Prostate gland (tissue), 2 donors: Measurements from ENCODE around the gene BMP2K. TPM values are rescaled to one million over a fixed set of nuclear protein-coding genes. Genes with fewer than 3 reads are reported as not detected.
A peak's percentile ranks its signal among the peaks of the same experiment; 100 is the strongest.

ENCODE experiments used
- DNase-seq: peaks from one replicate; pipeline ENCODE4 v3.0.0-alpha.2; 2019; ENCODE audit warnings: low spot score
- H3K27ac ChIP-seq, 2 donors: fragments of 200-600 bp; sonication (generic); 2 replicates each; pipeline ENCODE4 v1.5.1; 2017 to 2019
- H3K27me3 ChIP-seq: fragments of 200-600 bp; sonication (generic); replicated peaks from 2 replicates; pipeline ENCODE4 v1.5.1; 2019; ENCODE audit not compliant: insufficient read depth
- H3K36me3 ChIP-seq, 2 donors: fragments of 200-600 bp; sonication (generic); 1 replicate in 1 of 2; 2 replicates in 1 of 2; pipeline versions ENCODE4 v1.5.1 to v1.8.1; 2017 to 2019
- H3K4me1 ChIP-seq: fragments of 200-600 bp; sonication (generic); replicated peaks from 2 replicates; pipeline ENCODE4 v1.5.1; 2019
- H3K4me3 ChIP-seq, 2 donors: fragments of 200-600 bp; sonication (generic); 2 replicates each; pipeline ENCODE4 v1.5.1; 2017 to 2019
- H3K9me3 ChIP-seq: fragments of 200-600 bp; sonication (generic); 2 replicates; pipeline ENCODE4 v1.5.1; 2017
- CTCF ChIP-seq, 4 experiments: fragments of 200-600 bp in 2 of 4; fragments of 450-650 bp in 2 of 4; sonication (generic) in 2 of 4; IDR thresholded peaks; 1 replicate in 3 of 4; 2 replicates in 1 of 4; pipeline ENCODE4 v1.5.1; 2016 to 2019; ENCODE audit warnings: antibody characterized with exemption in 4 of 4, mild to moderate bottlenecking in 2 of 4, moderate library complexity in 2 of 4
- POLR2A ChIP-seq: fragments of 450-650 bp; IDR thresholded peaks from one replicate; pipeline ENCODE4 v1.6.1; 2016; ENCODE audit warnings: antibody characterized with exemption, mild to moderate bottlenecking
- POLR2AphosphoS5 ChIP-seq: sonication (generic); formaldehyde crosslinking; IDR thresholded peaks from one replicate; pipeline ENCODE4 v1.6.1; 2017; ENCODE audit warnings: antibody characterized with exemption
- WGBS: methylation state at CpG from one replicate; pipeline ENCODE4 v1.1.5; 2018; 5-methylcytosine and 5-hydroxymethylcytosine counted together
- intact Hi-C: fragments of 100-400 bp; cut with DNase I; formaldehyde crosslinking; loops from one replicate; pipeline ENCODE4 v1.14.2; 2022
- total RNA-seq, 2 donors: library from RNA; depleted of rRNA; stranded (reverse); fragments of >200 nt; gene quantifications; one replicate each; pipeline ENCODE4 v1.1.0, GENCODE V29; 2016

Gene BMP2K
- total RNA-seq, 2 donors from 2014 or later, result 12.6 to 68.9 TPM

DNA sequence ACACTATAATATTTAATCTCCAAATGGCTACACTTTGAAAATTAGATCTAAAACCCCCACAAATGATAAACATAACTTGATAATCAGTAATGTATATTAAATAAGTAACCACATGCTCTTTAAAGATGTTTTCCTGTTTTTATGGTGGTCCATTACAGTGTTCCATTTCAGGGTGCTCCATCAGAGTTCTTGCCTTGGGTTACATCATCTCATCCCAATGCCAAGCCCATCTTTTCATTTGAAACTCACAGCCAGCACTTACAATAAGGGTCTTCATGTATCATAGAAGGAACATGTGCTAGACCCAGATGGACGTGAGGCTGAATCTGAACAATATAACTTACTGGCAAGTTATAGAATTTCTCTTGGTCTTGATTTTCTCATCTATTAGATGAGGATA lies 173.6 kb downstream of the BMP2K start:
- no peak for DNase-seq
- no peaks in the 10 kb centered on the region for H3K27me3 ChIP-seq
- no peak overlapping the region for H3K4me3 ChIP-seq
- intact Hi-C loops, result loop anchor here (5.0 to 10.0 kb wide), 4 partner anchors 95 to 1235 kb away; partner anchors contain the start of gene ANTXR2
- no peaks in the 10 kb centered on the region for H3K9me3 ChIP-seq
- peaks cover 7% of the 10 kb centered on the region for H3K4me1 ChIP-seq
- WGBS, result 82% methylated on average over 1 of the region's 1 CpG
- H3K27ac ChIP-seq, result no peak overlapping the region
- TF ChIP-seq POLR2AphosphoS5 (no peak), CTCF (IDR thresholded peaks at IDR 0.05) (no peak), POLR2A (no peak)
- H3K36me3 ChIP-seq, result no peaks in the 10 kb centered on the region

DNA sequence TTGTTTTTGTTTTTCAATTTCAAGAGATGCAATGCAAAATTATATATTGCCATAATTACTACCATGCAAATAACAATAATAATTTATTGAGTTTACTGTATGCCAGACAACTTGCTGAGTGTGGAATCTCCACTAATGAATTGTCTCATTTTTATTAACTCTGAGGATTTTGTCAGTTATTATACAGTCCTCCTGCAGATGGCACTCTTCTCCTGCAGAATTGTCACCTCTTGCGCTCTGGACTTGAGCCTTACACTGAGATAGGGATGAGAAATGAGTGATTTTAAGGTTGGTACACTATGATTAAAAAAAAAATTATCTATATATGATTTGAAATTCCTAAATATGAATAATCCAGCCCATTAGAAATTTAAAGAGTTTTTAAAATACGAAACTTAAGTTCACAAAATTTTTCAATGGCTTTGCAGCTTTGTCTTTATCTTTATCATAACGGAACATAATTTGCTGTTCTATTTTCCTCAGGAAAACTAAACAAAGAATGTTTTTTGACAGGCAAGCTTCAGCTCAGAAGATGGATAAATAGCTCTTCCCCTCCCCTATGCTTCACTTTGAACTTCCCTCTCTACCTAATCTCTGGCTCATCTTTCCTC lies 175.8 kb downstream of the BMP2K start:
- 56% methylated on average over 3 of the region's 3 CpGs for WGBS
- Histone ChIP-seq H3K9me3 (no peaks in the 10 kb centered on the region), H3K27ac (no peak overlapping the region), H3K4me3 (no peak overlapping the region), H3K27me3 (no peaks in the 10 kb centered on the region), H3K36me3 (no peaks in the 10 kb centered on the region), H3K4me1 (peaks cover 7% of the 10 kb centered on the region)
- TF ChIP-seq CTCF (IDR thresholded peaks at IDR 0.05), result peak in 3 of 4 experiments; percentile 61 to 73 (median 73)
- peak; percentile 18 for TF ChIP-seq POLR2AphosphoS5
- TF ChIP-seq POLR2A, result no peak
- intact Hi-C loops, result loop anchor here (2.0 to 10.0 kb wide), 5 partner anchors 93 to 1263 kb away; partner anchors contain the start of gene ANTXR2
- peak; percentile 35 for DNase-seq

- DNase-seq, result no peak
- no peaks in the 10 kb centered on the region for H3K27me3 ChIP-seq
- H3K9me3 ChIP-seq, result no peaks in the 10 kb centered on the region
- TF ChIP-seq POLR2AphosphoS5, result no peak
- no peak for TF ChIP-seq POLR2A
- TF ChIP-seq CTCF (IDR thresholded peaks at IDR 0.05), result no peak
- H3K4me3 ChIP-seq, result no peak overlapping the region
- H3K36me3 ChIP-seq, result no peaks in the 10 kb centered on the region
- peaks cover 7% of the 10 kb centered on the region for H3K4me1 ChIP-seq
- intact Hi-C loops, result loop anchor here (2.0 to 10.0 kb wide), 5 partner anchors 92 to 1262 kb away; partner anchors contain the start of gene ANTXR2
- 81% methylated on average over 5 of the region's 5 CpGs for WGBS
- H3K27ac ChIP-seq, result no peak overlapping the region
Measured at GRCh38 chr4:78953231-78953630, 177.1 kb downstream of the BMP2K start.

- H3K9me3 ChIP-seq, result no peaks in the 10 kb centered on the region
- no peaks in the 10 kb centered on the region for H3K36me3 ChIP-seq
- H3K27me3 ChIP-seq, result no peaks in the 10 kb centered on the region
- intact Hi-C loops, result loop anchor here (2.0 to 10.0 kb wide), 5 partner anchors 91 to 1261 kb away; partner anchors contain the start of gene ANTXR2
- peaks cover 7% of the 10 kb centered on the region for H3K4me1 ChIP-seq
- no peak overlapping the region for H3K4me3 ChIP-seq
- peak; percentile 7 for DNase-seq
- no peak overlapping the region for H3K27ac ChIP-seq
- 39% methylated on average over 11 of the region's 11 CpGs for WGBS
- TF ChIP-seq POLR2AphosphoS5, result no peak
- TF ChIP-seq POLR2A, result no peak
- TF ChIP-seq CTCF (IDR thresholded peaks at IDR 0.05), result peak in 2 of 4 experiments; percentile 41 to 47
Measured at GRCh38 chr4:78953769-78954666, 177.9 kb downstream of the BMP2K start.
